Liver (tissue), 2 donors: ENCODE measurements around the gene DHRSX.

Source experiments
- TF ChIP-seq, protein P1 (sequence below): IDR thresholded peaks from 2 replicates; pipeline ENCODE4 v1.6.1; 2016; ENCODE audit warnings: antibody characterized with exemption, mild to moderate bottlenecking
- TF ChIP-seq, protein P2 (sequence below): fragments of 150-350 bp; IDR thresholded peaks from 2 replicates; pipeline ENCODE4 v1.5.1; 2017; ENCODE audit warnings: improper control_type of control experiment, low read depth, low read length; ENCODE audit not compliant: missing input control
- donor health status: healthy.

DNA sequence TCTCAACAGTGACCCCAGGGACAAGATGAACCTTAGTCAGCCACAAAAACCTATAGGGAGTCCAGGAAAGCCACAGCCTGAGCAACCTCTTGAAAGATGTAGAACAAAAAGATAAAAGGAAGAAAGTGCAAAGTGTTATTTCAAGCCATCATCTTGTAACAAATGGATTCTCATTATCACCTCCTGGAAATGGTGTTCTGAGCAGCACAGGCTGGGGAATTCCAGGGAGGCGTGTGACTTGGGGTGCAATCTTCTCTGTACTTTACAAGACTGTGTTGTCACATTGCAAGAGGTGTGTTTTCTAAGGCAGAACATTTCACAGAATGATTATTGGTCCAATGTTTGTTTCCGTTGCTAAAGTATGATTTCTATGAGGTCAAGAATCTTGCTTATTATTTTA, 214.0 kb downstream of the DHRSX start:
- TF ChIP-seq, protein P1, sequence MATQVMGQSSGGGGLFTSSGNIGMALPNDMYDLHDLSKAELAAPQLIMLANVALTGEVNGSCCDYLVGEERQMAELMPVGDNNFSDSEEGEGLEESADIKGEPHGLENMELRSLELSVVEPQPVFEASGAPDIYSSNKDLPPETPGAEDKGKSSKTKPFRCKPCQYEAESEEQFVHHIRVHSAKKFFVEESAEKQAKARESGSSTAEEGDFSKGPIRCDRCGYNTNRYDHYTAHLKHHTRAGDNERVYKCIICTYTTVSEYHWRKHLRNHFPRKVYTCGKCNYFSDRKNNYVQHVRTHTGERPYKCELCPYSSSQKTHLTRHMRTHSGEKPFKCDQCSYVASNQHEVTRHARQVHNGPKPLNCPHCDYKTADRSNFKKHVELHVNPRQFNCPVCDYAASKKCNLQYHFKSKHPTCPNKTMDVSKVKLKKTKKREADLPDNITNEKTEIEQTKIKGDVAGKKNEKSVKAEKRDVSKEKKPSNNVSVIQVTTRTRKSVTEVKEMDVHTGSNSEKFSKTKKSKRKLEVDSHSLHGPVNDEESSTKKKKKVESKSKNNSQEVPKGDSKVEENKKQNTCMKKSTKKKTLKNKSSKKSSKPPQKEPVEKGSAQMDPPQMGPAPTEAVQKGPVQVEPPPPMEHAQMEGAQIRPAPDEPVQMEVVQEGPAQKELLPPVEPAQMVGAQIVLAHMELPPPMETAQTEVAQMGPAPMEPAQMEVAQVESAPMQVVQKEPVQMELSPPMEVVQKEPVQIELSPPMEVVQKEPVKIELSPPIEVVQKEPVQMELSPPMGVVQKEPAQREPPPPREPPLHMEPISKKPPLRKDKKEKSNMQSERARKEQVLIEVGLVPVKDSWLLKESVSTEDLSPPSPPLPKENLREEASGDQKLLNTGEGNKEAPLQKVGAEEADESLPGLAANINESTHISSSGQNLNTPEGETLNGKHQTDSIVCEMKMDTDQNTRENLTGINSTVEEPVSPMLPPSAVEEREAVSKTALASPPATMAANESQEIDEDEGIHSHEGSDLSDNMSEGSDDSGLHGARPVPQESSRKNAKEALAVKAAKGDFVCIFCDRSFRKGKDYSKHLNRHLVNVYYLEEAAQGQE = no peak
- TF ChIP-seq, protein P2, sequence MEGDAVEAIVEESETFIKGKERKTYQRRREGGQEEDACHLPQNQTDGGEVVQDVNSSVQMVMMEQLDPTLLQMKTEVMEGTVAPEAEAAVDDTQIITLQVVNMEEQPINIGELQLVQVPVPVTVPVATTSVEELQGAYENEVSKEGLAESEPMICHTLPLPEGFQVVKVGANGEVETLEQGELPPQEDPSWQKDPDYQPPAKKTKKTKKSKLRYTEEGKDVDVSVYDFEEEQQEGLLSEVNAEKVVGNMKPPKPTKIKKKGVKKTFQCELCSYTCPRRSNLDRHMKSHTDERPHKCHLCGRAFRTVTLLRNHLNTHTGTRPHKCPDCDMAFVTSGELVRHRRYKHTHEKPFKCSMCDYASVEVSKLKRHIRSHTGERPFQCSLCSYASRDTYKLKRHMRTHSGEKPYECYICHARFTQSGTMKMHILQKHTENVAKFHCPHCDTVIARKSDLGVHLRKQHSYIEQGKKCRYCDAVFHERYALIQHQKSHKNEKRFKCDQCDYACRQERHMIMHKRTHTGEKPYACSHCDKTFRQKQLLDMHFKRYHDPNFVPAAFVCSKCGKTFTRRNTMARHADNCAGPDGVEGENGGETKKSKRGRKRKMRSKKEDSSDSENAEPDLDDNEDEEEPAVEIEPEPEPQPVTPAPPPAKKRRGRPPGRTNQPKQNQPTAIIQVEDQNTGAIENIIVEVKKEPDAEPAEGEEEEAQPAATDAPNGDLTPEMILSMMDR = no peak
